GM23338 (cell line): ENCODE data around the gene NIN. TPM values are rescaled to one million over a fixed set of nuclear protein-coding genes. Genes with fewer than 3 reads are reported as not detected.

Source experiments
- ATAC-seq: fragments of 200-7000 bp; cut with Tn5 transposase; 3 replicates; pipeline ENCODE4 v1.9.1; 2020
- DNase-seq: peaks from one replicate; pipeline ENCODE4 v3.0.0-alpha.2; 2015; ENCODE audit warnings: low spot score
- H2AFZ ChIP-seq: fragments of 200-600 bp; sonication (generic); 2 replicates; pipeline ENCODE4 v1.8.0; 2016; ENCODE audit warnings: antibody characterized with exemption, mild to moderate bottlenecking, moderate library complexity
- H3F3A ChIP-seq: fragments of 200-600 bp; sonication (generic); replicated peaks from 2 replicates; pipeline ENCODE4 v1.8.0; 2017; ENCODE audit warnings: antibody characterized with exemption, mixed run types, low read depth
- H3K27ac ChIP-seq: fragments of 200-600 bp; sonication (generic); 2 replicates; pipeline ENCODE4 v1.6.1; 2016; ENCODE audit warnings: low read depth
- H3K27me3 ChIP-seq: fragments of 200-600 bp; sonication (generic); 2 replicates; pipeline ENCODE4 v1.8.0; 2016; ENCODE audit warnings: mild to moderate bottlenecking, mixed run types, moderate library complexity; ENCODE audit not compliant: insufficient read depth
- H3K36me3 ChIP-seq: fragments of 200-600 bp; sonication (generic); 2 replicates; pipeline ENCODE4 v1.8.0; 2016; ENCODE audit warnings: mild to moderate bottlenecking; ENCODE audit not compliant: insufficient read depth
- H3K4me1 ChIP-seq: fragments of 200-600 bp; sonication (generic); 2 replicates; pipeline ENCODE4 v1.8.0; 2016; ENCODE audit warnings: mild to moderate bottlenecking, moderate library complexity; ENCODE audit not compliant: insufficient read depth
- H3K4me2 ChIP-seq: fragments of 200-600 bp; sonication (generic); 2 replicates; pipeline ENCODE4 v1.7.1; 2017; ENCODE audit warnings: mixed run types
- H3K4me3 ChIP-seq: fragments of 200-600 bp; sonication (generic); 2 replicates; pipeline ENCODE4 v1.6.1; 2016; ENCODE audit warnings: mixed run types
- H3K79me2 ChIP-seq: fragments of 200-600 bp; sonication (generic); replicated peaks from 2 replicates; pipeline ENCODE4 v1.8.0; 2017; ENCODE audit warnings: mild to moderate bottlenecking; ENCODE audit not compliant: insufficient read depth
- H3K9me2 ChIP-seq: fragments of 200-600 bp; sonication (generic); 2 replicates; pipeline ENCODE4 v1.8.0; 2017; ENCODE audit not compliant: insufficient read depth
- H4K20me1 ChIP-seq: fragments of 200-600 bp; sonication (generic); replicated peaks from 2 replicates; pipeline ENCODE4 v1.8.0; 2017; ENCODE audit warnings: mild to moderate bottlenecking; ENCODE audit not compliant: insufficient read depth
- H3K27ac Mint-ChIP-seq: 2 replicates; pipeline ENCODE4 v1.8.0; 2020; ENCODE audit warnings: inconsistent platforms, mild to moderate bottlenecking, moderate library complexity, mixed read lengths
- H3K27me3 Mint-ChIP-seq: 3 replicates; pipeline ENCODE4 v1.8.0; 2022; ENCODE audit warnings: low read depth, mild to moderate bottlenecking, moderate library complexity, mixed read lengths, inconsistent platforms; ENCODE audit not compliant: insufficient read depth, poor library complexity
- H3K36me3 Mint-ChIP-seq: 3 replicates; pipeline ENCODE4 v1.8.0; 2021; ENCODE audit warnings: low read depth, mild to moderate bottlenecking, inconsistent platforms, moderate library complexity, mixed read lengths
- H3K4me1 Mint-ChIP-seq: 3 replicates; pipeline ENCODE4 v1.8.0; 2020; ENCODE audit warnings: mild to moderate bottlenecking, inconsistent platforms, mixed read lengths
- H3K4me3 Mint-ChIP-seq: 3 replicates; pipeline ENCODE4 v1.8.0; 2021; ENCODE audit warnings: moderate library complexity, mild to moderate bottlenecking, inconsistent platforms, mixed read lengths
- H3K9me3 Mint-ChIP-seq: 3 replicates; pipeline ENCODE4 v1.8.0; 2020; ENCODE audit warnings: moderate library complexity, mild to moderate bottlenecking, inconsistent platforms, mixed read lengths
- CREB1 ChIP-seq: fragments of 250-450 bp; sonication (Bioruptor Pico); IDR thresholded peaks from 2 replicates; pipeline ENCODE4 v1.5.0; 2020; ENCODE audit warnings: low read depth, mild to moderate bottlenecking, moderate library complexity
- CTCF ChIP-seq, 2 experiments: fragments of 200-600 bp in 1 of 2; sonication (generic) in 1 of 2; conservative IDR thresholded peaks; 2 replicates each; pipeline versions ENCODE4 v1.5.1 to v1.6.1; 2016 to 2017; ENCODE audit warnings: antibody characterized with exemption in 2 of 2, low read depth in 2 of 2, mild to moderate bottlenecking in 2 of 2, moderate library complexity in 1 of 2
- EZH2 ChIP-seq: fragments of 200-600 bp; sonication (generic); IDR thresholded peaks from one replicate; pipeline ENCODE4 v1.8.0; 2017; ENCODE audit warnings: antibody characterized with exemption, mild to moderate bottlenecking, low read depth; ENCODE audit not compliant: unreplicated experiment
- EZH2phosphoT487 ChIP-seq: fragments of 200-600 bp; sonication (generic); IDR thresholded peaks from one replicate; pipeline ENCODE4 v1.8.1; 2018; ENCODE audit warnings: antibody characterized with exemption; ENCODE audit not compliant: unreplicated experiment
- NANOG ChIP-seq: IDR thresholded peaks from 2 replicates; pipeline ENCODE4 v1.6.1; 2016; ENCODE audit warnings: antibody characterized with exemption, borderline replicate concordance
- REST ChIP-seq: IDR thresholded peaks from one replicate; pipeline ENCODE4 v1.6.1; 2018; ENCODE audit warnings: antibody characterized with exemption; ENCODE audit not compliant: unreplicated experiment
- STAT1 ChIP-seq: IDR thresholded peaks from one replicate; pipeline ENCODE4 v1.6.1; 2016; ENCODE audit warnings: antibody characterized with exemption; ENCODE audit not compliant: unreplicated experiment
- ZNF114 ChIP-seq: fragments of 250-450 bp; sonication (Bioruptor Pico); IDR thresholded peaks from 2 replicates; pipeline ENCODE4 v1.5.0; 2020; ENCODE audit warnings: mild to moderate bottlenecking, moderate library complexity
- ZNF331 ChIP-seq: fragments of 250-450 bp; sonication (Bioruptor Pico); IDR thresholded peaks from 2 replicates; pipeline ENCODE4 v1.5.0; 2020; ENCODE audit warnings: low read depth, mild to moderate bottlenecking, moderate library complexity
- polyA plus RNA-seq: library from polyadenylated mRNA; unstranded; fragments of >200 nt; fragmentation: Nextera tagmentation; extraction: Ambion mirVana; gene quantifications from 2 replicates; pipeline ENCODE4 v1.2.1, GENCODE V29; 2016
- total RNA-seq: library from RNA; depleted of rRNA; stranded (reverse); fragments of >200 nt; shearing (Covaris generic); gene quantifications from 2 replicates; pipeline ENCODE4 v1.2.3, GENCODE V29; 2014

Gene NIN
- total and polyA plus RNA-seq, 2 experiments from 2014 or later: 7.4 to 17.4 TPM

- no peaks in the 10 kb centered on the region for H3K9me3 Mint-ChIP-seq
- Histone ChIP-seq H3K4me3 (no peak overlapping the region), H3K27ac (no peak overlapping the region), H3K36me3 (no peaks in the 10 kb centered on the region), H2AFZ (no peak overlapping the region), H3K4me2 (no peak overlapping the region), H4K20me1 (no peaks in the 10 kb centered on the region), H3K79me2 (no peaks in the 10 kb centered on the region), H3F3A (no peaks in the 10 kb centered on the region), H3K27me3 (no peaks in the 10 kb centered on the region), H3K9me2 (no peaks in the 10 kb centered on the region), H3K4me1 (peaks cover 11% of the 10 kb centered on the region; the same call in 1 of the 2 replicates)
- H3K36me3 Mint-ChIP-seq: no peaks in the 10 kb centered on the region; the same call in 1 of the 3 replicates
- H3K4me1 Mint-ChIP-seq: peaks cover 13% of the 10 kb centered on the region; the same call in 2 of the 3 replicates
- ATAC-seq: no peak
- no peak overlapping the region for H3K27ac Mint-ChIP-seq
- no peak for DNase-seq
- no peak overlapping the region for H3K4me3 Mint-ChIP-seq
- no peak for TF ChIP-seq ZNF331
- no peak for TF ChIP-seq REST
- no peak for TF ChIP-seq STAT1
- no peak for TF ChIP-seq CREB1
- peaks cover 2% of the 10 kb centered on the region for H3K27me3 Mint-ChIP-seq
These were observed 38.3 kb downstream of the NIN start for GRCh38 chr14:50792634-50793068.

- Mint-ChIP-seq H3K36me3 (no peaks in the 10 kb centered on the region; the same call in 1 of the 3 replicates), H3K4me3 (no peak overlapping the region), H3K4me1 (peaks cover 12% of the 10 kb centered on the region), H3K27me3 (peaks cover 2% of the 10 kb centered on the region), H3K9me3 (no peaks in the 10 kb centered on the region), H3K27ac (0 out of 2 replicates have a peak overlapping the region, but pooled peaks have one; percentile 17)
- no peak for DNase-seq
- TF ChIP-seq EZH2 (no peak), ZNF114 (CRISPR knock-in tag) (no peak)
- Histone ChIP-seq H3F3A (no peaks in the 10 kb centered on the region), H4K20me1 (no peaks in the 10 kb centered on the region), H2AFZ (no peak overlapping the region), H3K4me2 (no peak overlapping the region), H3K79me2 (no peaks in the 10 kb centered on the region), H3K4me3 (no peak overlapping the region), H3K27me3 (no peaks in the 10 kb centered on the region), H3K4me1 (peaks cover 11% of the 10 kb centered on the region; the same call in 1 of the 2 replicates), H3K36me3 (no peaks in the 10 kb centered on the region), H3K9me2 (no peaks in the 10 kb centered on the region), H3K27ac (no peak overlapping the region)
- ATAC-seq: no peak
These were observed 38.9 kb downstream of the NIN start for GRCh38 chr14:50792051-50792477.

- no peak for DNase-seq
- Histone ChIP-seq H3K27me3 (no peaks in the 10 kb centered on the region), H3K4me2 (no peak overlapping the region), H3K79me2 (no peaks in the 10 kb centered on the region), H2AFZ (no peak overlapping the region), H3F3A (no peaks in the 10 kb centered on the region), H4K20me1 (no peaks in the 10 kb centered on the region), H3K4me1 (peaks cover 14% of the 10 kb centered on the region), H3K27ac (no peak overlapping the region), H3K9me2 (no peaks in the 10 kb centered on the region), H3K4me3 (no peak overlapping the region), H3K36me3 (no peaks in the 10 kb centered on the region)
- H3K36me3 Mint-ChIP-seq: no peaks in the 10 kb centered on the region; the same call in 1 of the 3 replicates
- ATAC-seq: no peak
- no peak overlapping the region for H3K4me3 Mint-ChIP-seq
- no peak overlapping the region for H3K27ac Mint-ChIP-seq
- peaks cover 16% of the 10 kb centered on the region for H3K4me1 Mint-ChIP-seq
- no peaks in the 10 kb centered on the region for H3K9me3 Mint-ChIP-seq
- TF ChIP-seq CTCF (conservative IDR thresholded peaks at IDR 0.05; ENCODE audit: low read depth in 2 of 2) (no peak), CREB1 (no peak), STAT1 (no peak), NANOG (no peak), EZH2phosphoT487 (no peak)
- H3K27me3 Mint-ChIP-seq: no peaks in the 10 kb centered on the region
These were observed 39.8 kb downstream of the NIN start for GRCh38 chr14:50791201-50791600.
